SIG-M5 treated with dmso at 0.1 percent for 504 hours (cell line): ENCODE data around the gene LRPAP1.
"Not testable (repeated sequence)": the region's sequence is repeated elsewhere in the genome, so short reads cannot be mapped to it uniquely, and the experiment has no call there.

Experiments used
- DNase-seq: peaks from one replicate; lab custom pipeline; 2025; ENCODE audit not compliant: unreplicated experiment; lab: John Stamatoyannopoulos, UW

Gene LRPAP1

GRCh38 chr4:3562127-3562526 lies 29.9 kb upstream of the LRPAP1 start:
- DNase-seq, result not testable (repeated sequence)

- DNase-seq, result not testable (repeated sequence)
These were observed 28.2 kb upstream of the LRPAP1 start for GRCh38 chr4:3560465-3560864.

- not testable (repeated sequence) for DNase-seq
These were observed 27.4 kb upstream of the LRPAP1 start for GRCh38 chr4:3559381-3560290.

- not testable (repeated sequence) for DNase-seq
These were observed 26.3 kb upstream of the LRPAP1 start for GRCh38 chr4:3558514-3558836.

GRCh38 chr4:3557676-3558513 lies 25.7 kb upstream of the LRPAP1 start:
- not testable (repeated sequence) for DNase-seq

- DNase-seq, result peak; percentile 90
These were observed 24.9 kb upstream of the LRPAP1 start for GRCh38 chr4:3557088-3557492.

- not testable (repeated sequence) for DNase-seq
These were observed 24.1 kb upstream of the LRPAP1 start for GRCh38 chr4:3556244-3556867.

GRCh38 chr4:3555459-3556070 lies 23.3 kb upstream of the LRPAP1 start:
- DNase-seq, result not testable (repeated sequence)

GRCh38 chr4:3551366-3551765 lies 19.1 kb upstream of the LRPAP1 start:
- not testable (repeated sequence) for DNase-seq

GRCh38 chr4:3550792-3551325 lies 18.6 kb upstream of the LRPAP1 start:
- not testable (repeated sequence) for DNase-seq

- not testable (repeated sequence) for DNase-seq
These were observed 17.8 kb upstream of the LRPAP1 start for GRCh38 chr4:3550041-3550440.

GRCh38 chr4:3549694-3550001 lies 17.4 kb upstream of the LRPAP1 start:
- not testable (repeated sequence) for DNase-seq

GRCh38 chr4:3548991-3549693 lies 16.9 kb upstream of the LRPAP1 start:
- not testable (repeated sequence) for DNase-seq

- DNase-seq, result not testable (repeated sequence)
These were observed 14.5 kb upstream of the LRPAP1 start for GRCh38 chr4:3546721-3547120.

- DNase-seq, result not testable (repeated sequence)
These were observed 13.1 kb upstream of the LRPAP1 start for GRCh38 chr4:3545351-3545750.

- DNase-seq, result not testable (repeated sequence)
These were observed 12.2 kb upstream of the LRPAP1 start for GRCh38 chr4:3544259-3545025.

- DNase-seq, result not testable (repeated sequence)
These were observed 11.2 kb upstream of the LRPAP1 start for GRCh38 chr4:3543415-3543814.

GRCh38 chr4:3538906-3539305 lies 6.7 kb upstream of the LRPAP1 start:
- DNase-seq, result not testable (repeated sequence)

- not testable (repeated sequence) for DNase-seq
These were observed 3.6 kb upstream of the LRPAP1 start for GRCh38 chr4:3535812-3536211.
